ENCODE data around the gene ACE2.

ACE2 gene

DNA sequence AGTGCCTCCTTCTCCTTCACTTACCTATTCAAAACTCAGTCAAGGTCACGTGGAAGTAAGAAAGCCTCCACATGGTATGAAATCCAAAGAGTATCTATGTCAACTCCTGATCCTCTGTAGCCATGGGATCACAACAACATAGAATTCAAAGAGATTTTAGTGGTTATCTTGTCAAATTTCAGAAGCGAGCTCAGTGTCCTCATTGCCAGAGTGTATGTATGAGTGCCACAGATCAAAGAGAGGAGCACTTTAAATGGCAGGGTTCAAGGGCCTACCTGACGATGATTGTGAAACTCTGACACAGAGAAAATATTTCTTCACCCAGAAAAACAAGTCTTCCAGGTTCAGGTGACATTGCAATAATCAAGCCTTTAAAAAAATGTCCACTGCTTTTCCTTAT lies 1.2 kb upstream of the ACE2 start:
- TF ChIP-seq GATA3 (IDR thresholded peaks at IDR 0.05; ENCODE audit: low read depth, low read length) (no peak), GATA2 (IDR thresholded peaks at IDR 0.05; ENCODE audit: low read depth, low read length) (no peak)

DNA sequence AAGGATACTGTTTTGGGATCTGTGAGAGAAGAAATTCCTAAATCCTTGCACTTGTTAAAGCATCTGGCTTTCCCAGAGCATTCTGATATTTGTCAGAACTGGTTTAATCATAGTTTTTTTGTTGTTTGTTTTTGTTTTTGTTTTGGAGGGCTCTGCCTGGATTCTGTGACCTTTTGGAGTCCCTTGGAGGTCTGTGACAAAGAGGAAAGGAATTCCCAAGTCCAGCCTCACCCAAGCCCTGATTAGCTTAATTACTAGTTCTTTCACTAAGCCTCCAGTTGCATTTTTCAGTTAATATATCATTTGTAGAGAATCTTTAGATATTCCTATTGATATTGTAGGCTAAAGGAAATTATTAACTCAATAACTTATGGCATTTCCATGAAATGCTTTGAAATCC lies 711 bp downstream of the ACE2 start:
- no peak for TF ChIP-seq GATA3 (IDR thresholded peaks at IDR 0.05; ENCODE audit: low read depth, low read length)
- TF ChIP-seq GATA2 (IDR thresholded peaks at IDR 0.05; ENCODE audit: low read depth, low read length) = no peak

DNA sequence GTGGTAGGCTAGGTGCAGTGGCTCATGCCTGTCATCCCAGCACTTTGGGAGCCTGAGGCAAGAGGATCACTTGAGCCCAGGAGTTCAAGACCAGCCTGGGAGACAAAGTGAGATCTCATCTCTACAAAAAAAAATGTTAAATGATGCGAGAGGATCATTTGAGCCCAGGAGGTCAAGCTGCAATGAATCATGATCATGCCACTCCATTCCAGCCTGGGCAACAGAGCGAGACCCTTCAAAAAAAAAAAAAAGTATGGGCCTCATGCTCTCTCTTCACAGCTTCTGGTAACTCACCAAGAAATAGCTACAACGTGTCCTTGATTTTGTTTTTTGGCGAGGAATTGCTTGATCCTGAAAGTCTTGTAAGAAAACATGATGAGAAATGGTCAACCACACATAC lies 1.3 kb downstream of the ACE2 start:
- TF ChIP-seq GATA3 (IDR thresholded peaks at IDR 0.05; ENCODE audit: low read depth, low read length) = no peak
- no peak for TF ChIP-seq GATA2 (IDR thresholded peaks at IDR 0.05; ENCODE audit: low read depth, low read length)

DNA sequence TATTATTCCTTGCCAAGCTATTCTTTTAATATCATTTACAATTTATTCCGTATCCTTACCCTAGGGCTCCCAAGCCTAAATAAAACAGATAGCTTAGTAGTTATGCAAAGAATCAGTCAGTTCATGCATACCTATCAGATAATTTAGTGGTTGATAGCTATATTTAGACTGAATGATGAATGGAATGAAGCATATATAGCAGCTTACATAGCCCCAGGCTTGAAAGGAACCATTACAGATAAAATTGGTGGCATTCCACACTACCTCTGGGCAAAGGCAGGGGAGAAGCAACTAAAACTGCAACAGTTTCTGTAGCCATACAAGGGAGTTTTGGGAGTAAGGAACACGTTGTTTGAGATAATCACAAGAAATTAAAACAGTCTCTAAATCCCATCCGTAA lies 2.7 kb downstream of the ACE2 start:
- TF ChIP-seq GATA3 (IDR thresholded peaks at IDR 0.05; ENCODE audit: low read depth, low read length) = no peak
- TF ChIP-seq GATA2 (IDR thresholded peaks at IDR 0.05; ENCODE audit: low read depth, low read length) = no peak

DNA sequence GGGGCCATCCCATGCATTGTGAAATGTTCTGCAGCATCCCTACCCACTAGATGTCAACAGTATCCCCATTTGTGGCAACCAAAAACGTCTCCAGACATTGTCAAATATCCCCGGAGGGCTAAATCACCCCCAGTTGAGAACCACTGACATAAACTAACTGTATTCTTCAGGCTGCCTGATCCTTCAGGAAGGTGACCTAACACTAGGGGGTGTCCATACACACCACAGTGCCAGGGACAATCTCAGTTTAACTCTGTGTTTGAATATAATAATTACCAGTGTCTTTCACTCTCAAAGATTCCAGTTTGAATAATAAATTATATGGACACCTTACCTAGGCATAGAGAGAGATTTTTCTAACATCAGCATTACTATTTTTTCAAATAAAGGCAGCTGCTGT lies 6.4 kb downstream of the ACE2 start:
- TF ChIP-seq GATA3 (IDR thresholded peaks at IDR 0.05; ENCODE audit: low read depth, low read length) (no peak), GATA2 (IDR thresholded peaks at IDR 0.05; ENCODE audit: low read depth, low read length) (no peak)

DNA sequence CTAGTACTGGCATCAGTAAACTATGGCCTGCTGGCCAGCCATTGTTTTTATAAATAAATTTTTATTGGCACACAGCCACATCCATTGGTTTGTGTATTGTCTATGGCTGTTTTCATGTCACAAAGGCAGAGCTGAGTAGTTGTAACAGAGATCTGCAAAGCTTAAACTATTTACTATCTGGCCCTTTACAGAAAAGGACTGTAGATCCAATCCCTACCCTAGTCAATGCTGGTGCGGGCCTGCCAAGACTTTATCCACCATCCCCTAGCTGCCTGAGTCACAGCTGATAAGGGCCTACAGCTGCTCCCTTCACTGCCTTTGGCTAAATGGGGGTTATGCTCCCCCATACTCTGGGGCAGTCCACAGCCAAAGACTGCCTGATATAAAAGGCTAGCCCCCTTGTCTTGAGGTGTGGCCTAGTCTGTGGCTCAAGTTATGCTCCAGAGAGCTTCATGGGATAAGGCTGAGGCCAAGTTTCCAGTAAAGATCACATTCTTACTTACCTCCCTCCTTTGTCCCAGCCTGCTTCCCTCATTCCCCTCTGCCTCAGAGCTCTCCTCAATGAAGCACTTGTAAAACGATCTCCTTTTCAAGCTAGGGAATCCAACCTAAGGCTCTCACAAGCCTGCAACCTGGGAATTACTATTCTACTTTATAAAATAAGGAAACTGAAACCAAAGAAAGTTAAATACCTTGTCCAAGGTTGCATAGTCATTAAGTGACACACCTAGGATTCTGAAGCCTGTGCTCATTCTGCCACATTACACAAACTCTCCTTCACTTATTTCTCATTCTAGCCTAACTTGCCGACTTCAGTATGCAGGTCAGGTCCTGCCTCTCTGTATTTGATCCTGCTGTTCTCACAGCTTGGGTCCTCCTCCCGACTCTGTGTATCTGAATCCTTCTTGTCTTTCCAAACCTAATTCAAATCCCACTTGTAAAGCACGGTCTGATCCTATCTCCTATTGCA lies 20.7 kb downstream of the ACE2 start:
- TF ChIP-seq GATA2 (IDR thresholded peaks at IDR 0.05; ENCODE audit: low read depth, low read length) = no peak
- no peak for TF ChIP-seq GATA3 (IDR thresholded peaks at IDR 0.05; ENCODE audit: low read depth, low read length)

DNA sequence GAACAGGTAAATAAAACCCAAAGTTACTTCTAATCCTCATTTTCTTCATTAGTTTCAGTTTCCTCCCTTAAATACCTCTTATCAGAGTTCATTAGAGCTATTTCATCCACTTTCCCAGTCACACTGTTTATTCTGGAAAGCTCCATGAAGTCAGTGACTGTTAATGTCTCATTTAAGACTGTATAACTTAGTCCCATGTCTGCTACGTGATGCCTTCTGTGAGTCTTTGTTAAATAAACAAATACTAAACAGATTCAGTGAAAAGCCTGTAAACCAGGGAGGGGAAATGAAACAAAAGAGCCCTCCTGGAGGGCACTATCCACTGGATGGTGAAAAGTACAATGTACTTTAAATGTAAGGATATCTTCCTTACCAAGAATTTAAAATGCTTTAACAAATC lies 24.7 kb downstream of the ACE2 start:
- no peak for TF ChIP-seq GATA3 (IDR thresholded peaks at IDR 0.05; ENCODE audit: low read depth, low read length)
- TF ChIP-seq GATA2 (IDR thresholded peaks at IDR 0.05; ENCODE audit: low read depth, low read length) = no peak

DNA sequence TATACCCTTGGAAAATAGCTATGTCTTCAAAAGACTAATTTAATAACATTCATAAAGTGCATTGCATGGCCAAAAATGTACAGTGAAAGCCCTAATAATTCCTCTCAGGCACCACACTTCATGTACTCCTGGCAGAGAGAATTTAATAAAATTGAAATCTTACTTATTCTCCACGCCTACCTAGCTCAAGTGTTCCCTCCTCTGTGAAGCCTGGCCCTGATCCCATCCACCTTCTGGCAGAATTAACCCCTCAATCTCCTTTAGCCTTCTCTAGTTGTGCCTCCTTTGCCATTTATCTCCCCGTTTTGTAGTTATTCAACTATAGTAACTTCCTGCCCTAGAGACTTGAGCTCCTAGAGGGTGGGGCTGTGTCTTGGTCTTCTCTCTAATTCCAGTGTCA lies 26.7 kb downstream of the ACE2 start:
- no peak for TF ChIP-seq GATA2 (IDR thresholded peaks at IDR 0.05; ENCODE audit: low read depth, low read length)
- no peak for TF ChIP-seq GATA3 (IDR thresholded peaks at IDR 0.05; ENCODE audit: low read depth, low read length)

DNA sequence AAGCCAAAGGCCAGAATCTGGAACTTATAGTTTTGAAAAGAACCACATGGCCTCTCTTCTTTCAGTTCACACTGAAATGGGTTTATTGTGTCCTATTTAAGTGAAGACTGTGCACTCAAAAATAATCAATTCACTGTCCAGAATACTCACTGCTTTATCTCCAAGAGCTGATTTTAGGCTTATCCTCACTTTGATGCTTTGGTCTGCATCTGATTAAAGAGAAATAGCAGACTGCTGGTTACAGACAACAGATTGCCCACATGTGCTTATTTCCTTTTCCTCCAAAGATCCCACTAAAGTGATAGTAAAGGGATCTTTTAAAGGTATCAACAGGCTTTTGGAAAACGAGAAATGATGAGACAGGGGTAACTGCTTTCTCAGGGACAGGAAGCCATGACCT lies 30.6 kb downstream of the ACE2 start:
- TF ChIP-seq GATA2 (IDR thresholded peaks at IDR 0.05; ENCODE audit: low read depth, low read length) (peak; percentile 44; the same call in 1 of the 2 replicates), GATA3 (IDR thresholded peaks at IDR 0.05; ENCODE audit: low read depth, low read length) (peak; percentile 60; the same call in 1 of the 2 replicates)

DNA sequence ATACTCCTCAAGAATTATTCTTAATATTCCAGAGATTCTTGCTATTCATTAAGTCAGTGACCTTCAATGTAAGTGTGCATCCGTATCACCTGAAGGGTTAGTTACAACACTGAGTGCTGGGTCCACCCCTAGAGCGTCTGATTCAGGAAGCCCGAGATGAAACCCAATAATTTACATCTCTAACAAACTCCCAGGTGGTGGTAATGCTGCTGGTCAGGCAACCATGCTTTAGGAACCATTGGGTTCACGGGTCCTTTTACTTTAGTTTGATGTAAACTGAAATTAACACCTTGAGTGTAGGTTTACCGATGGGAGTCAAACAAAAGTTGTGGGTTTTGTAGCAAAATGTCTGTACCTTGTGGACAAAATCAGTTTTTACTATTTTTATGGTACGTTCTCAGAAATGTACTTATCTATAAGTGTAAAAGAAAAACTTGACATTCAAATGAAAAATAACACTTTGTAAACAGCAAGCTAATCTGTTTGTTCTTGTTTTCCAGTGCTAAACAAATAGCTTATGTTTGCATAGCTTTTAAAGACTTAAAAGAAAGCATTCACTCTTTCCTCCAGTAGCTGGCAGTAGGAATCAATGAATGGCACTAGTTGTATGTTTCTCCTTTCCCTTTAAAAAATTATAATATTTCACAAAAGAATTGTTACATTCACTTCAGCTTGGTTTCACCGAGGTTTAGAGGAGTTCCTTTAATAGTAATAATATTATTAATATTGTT lies 32.7 kb downstream of the ACE2 start:
- TF ChIP-seq GATA3 (IDR thresholded peaks at IDR 0.05; ENCODE audit: low read depth, low read length) (no peak), GATA2 (IDR thresholded peaks at IDR 0.05; ENCODE audit: low read depth, low read length) (no peak)

DNA sequence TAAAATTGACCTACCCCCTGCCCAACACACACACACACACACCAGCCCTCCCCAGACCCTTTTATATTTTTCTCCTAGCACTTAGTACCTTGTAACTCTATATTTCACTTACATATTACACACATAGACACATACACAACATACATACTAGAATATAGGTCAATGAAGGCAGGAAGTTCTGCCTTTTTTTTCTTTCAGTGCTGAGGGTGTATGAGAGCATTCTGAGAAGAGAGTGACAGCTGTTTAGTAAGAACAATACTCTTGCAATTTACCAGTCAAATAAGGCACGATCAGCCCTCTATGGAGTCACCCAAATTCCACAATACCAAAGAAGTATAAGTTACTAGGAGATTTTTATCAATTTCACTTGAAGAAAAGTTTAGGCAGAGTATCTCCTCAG lies 33.5 kb downstream of the ACE2 start:
- TF ChIP-seq GATA3 (IDR thresholded peaks at IDR 0.05; ENCODE audit: low read depth, low read length) = no peak
- TF ChIP-seq GATA2 (IDR thresholded peaks at IDR 0.05; ENCODE audit: low read depth, low read length) = no peak

DNA sequence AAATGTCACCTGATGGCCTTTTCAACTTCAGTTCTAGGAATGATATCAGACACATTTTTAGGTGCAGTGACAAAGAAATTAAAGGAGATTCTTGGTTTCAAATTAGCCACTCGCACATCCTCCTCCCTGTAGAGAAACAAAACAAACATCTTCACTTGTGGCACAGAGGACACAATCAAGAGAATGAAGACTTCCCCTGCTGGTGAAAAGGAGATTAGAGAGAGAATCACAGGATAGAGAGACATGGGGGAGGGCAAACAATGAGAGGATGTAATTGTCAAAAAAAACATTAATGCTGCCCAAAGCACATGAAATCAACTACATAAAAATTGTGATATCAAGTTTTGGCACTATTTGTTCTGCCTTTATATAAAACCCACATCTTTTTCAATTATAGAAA lies 34.5 kb downstream of the ACE2 start:
- TF ChIP-seq GATA2 (IDR thresholded peaks at IDR 0.05; ENCODE audit: low read depth, low read length) (no peak), GATA3 (IDR thresholded peaks at IDR 0.05; ENCODE audit: low read depth, low read length) (no peak)

DNA sequence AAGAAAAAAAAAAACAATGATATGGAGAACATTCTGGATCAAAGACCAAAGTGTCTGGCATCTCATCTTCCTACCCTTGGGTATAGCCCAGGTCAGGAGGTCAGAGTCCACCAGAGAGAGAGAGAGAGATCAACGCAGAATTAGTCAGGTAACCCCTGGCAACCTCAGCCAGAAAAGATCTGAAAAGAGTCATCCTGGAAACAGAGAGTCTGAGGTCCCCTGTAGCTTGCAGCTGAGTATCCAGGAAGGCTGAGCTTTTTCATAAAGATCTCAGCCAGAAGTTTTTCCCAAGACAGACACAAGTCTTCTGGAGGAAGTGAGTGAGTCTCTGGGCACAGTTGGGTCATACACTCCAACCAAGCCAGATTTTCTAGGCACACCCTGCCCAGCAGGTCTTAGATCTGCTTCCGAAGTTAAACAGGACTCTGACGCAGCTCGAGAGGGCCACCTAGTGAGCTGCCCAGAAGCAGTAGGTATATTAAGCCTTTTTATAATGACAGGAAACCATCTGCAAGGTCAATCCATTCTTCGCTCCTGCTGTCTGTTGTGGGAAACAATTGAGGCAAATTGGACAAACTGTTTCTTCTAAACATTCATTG lies 35.7 kb downstream of the ACE2 start:
- TF ChIP-seq GATA2 (IDR thresholded peaks at IDR 0.05; ENCODE audit: low read depth, low read length) (no peak), GATA3 (IDR thresholded peaks at IDR 0.05; ENCODE audit: low read depth, low read length) (no peak)

DNA sequence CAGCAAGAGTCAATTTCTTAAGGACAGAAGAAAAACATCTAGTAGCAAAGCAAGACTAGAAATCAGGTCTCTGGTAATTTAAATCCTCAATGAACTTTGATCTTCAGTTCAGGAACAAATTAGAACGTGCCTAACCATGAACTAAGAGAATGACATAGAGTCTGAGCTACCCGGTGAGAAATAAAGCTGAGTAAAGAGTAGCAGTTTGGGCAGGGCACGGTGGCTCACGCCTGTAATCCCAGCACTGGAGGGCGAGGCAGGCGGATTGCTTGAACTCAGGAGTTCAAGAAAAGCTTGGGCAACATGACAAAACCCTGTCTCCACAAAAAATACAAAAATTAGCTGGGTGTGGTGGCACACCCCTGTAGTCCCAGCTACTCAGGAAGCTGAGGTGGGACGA lies 37.7 kb downstream of the ACE2 start:
- no peak for TF ChIP-seq GATA2 (IDR thresholded peaks at IDR 0.05; ENCODE audit: low read depth, low read length)
- no peak for TF ChIP-seq GATA3 (IDR thresholded peaks at IDR 0.05; ENCODE audit: low read depth, low read length)

Measured in SH-SY5Y (cell line).